Measurements from ENCODE around the gene ATP12A.

DNA sequence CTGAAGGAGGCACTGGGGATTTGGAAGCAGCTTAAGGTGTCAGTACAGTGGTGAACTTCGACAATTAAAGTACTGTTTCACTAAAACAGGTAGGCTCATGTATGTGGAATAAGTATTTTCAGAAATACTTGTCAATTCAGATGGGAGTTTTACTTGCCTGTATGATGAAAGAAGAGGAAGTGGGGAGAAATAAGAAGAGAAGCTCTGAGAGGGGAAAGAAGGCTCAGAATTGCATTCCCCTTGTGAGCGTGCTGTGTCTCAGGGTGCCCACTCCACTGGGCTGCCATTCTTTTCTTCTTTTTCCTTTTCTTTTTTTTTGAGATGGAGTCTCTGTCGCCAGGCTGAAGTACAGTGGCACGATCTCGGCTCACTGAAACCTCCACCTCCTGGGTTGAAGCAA lies 45.2 kb downstream of the ATP12A start:
- TF ChIP-seq, protein P1, sequence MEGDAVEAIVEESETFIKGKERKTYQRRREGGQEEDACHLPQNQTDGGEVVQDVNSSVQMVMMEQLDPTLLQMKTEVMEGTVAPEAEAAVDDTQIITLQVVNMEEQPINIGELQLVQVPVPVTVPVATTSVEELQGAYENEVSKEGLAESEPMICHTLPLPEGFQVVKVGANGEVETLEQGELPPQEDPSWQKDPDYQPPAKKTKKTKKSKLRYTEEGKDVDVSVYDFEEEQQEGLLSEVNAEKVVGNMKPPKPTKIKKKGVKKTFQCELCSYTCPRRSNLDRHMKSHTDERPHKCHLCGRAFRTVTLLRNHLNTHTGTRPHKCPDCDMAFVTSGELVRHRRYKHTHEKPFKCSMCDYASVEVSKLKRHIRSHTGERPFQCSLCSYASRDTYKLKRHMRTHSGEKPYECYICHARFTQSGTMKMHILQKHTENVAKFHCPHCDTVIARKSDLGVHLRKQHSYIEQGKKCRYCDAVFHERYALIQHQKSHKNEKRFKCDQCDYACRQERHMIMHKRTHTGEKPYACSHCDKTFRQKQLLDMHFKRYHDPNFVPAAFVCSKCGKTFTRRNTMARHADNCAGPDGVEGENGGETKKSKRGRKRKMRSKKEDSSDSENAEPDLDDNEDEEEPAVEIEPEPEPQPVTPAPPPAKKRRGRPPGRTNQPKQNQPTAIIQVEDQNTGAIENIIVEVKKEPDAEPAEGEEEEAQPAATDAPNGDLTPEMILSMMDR (IDR thresholded peaks at IDR 0.05; ENCODE audit: insufficient read depth, low read length, poor library complexity, severe bottlenecking): no peak
- TF ChIP-seq EZH2phosphoT487 (conservative IDR thresholded peaks at IDR 0.05; ENCODE audit: low read length): no peak
